CD14-positive monocyte (primary cell): ENCODE results near the gene SHISAL1. TPM values are rescaled to one million over a fixed set of nuclear protein-coding genes. Genes with fewer than 3 reads are reported as not detected.

Source experiments
- DNase-seq, 3 donors: peaks; one replicate each; pipeline ENCODE4 v3.0.0-alpha.2; 2011 to 2022
- H2AFZ ChIP-seq: 2 replicates; pipeline ENCODE4 v1.6.0; 2012; ENCODE audit warnings: mild to moderate bottlenecking, low read depth, low read length, inconsistent platforms; ENCODE audit not compliant: insufficient read depth, poor library complexity, severe bottlenecking
- H3K27ac ChIP-seq, 2 donors: 1 replicate in 1 of 2; 2 replicates in 1 of 2; pipeline ENCODE4 v1.5.1; 2012 to 2013; ENCODE audit warnings: low read length in 2 of 2, control low read depth in 1 of 2, inconsistent platforms in 1 of 2, low read depth in 1 of 2, mild to moderate bottlenecking in 1 of 2
- H3K27me3 ChIP-seq, 2 donors: one replicate each; pipeline versions ENCODE4 v1.6.0 to v1.6.1; 2011 to 2013; ENCODE audit warnings: low read length in 2 of 2; ENCODE audit not compliant: control insufficient read depth in 2 of 2, insufficient read depth in 2 of 2
- H3K36me3 ChIP-seq, 2 donors: replicated peaks in 1 of 2; 1 replicate in 1 of 2; 2 replicates in 1 of 2; pipeline versions ENCODE4 v1.5.1 to v1.6.1; 2012 to 2013; ENCODE audit warnings: low read length in 2 of 2, control low read depth in 1 of 2, inconsistent platforms in 1 of 2, mild to moderate bottlenecking in 1 of 2; ENCODE audit not compliant: insufficient read depth in 2 of 2, control insufficient read depth in 1 of 2
- H3K4me1 ChIP-seq, 2 donors: 1 replicate in 1 of 2; 2 replicates in 1 of 2; pipeline versions ENCODE4 v1.5.1 to v1.6.1; 2012 to 2013; ENCODE audit warnings: low read length in 2 of 2, control low read depth in 1 of 2, inconsistent platforms in 1 of 2, mild to moderate bottlenecking in 1 of 2, moderate library complexity in 1 of 2; ENCODE audit not compliant: insufficient read depth in 2 of 2, control insufficient read depth in 1 of 2
- H3K4me2 ChIP-seq: replicated peaks from 2 replicates; pipeline ENCODE3; 2012; ENCODE audit warnings: low read length, moderate library complexity, mild to moderate bottlenecking; ENCODE audit not compliant: poor library complexity, severe bottlenecking; ENCODE audit errors: extremely low read depth
- H3K4me3 ChIP-seq, 3 experiments: fragments of 200-600 bp in 1 of 3; sonication (generic) in 1 of 3; replicated peaks in 1 of 3; 1 replicate in 2 of 3; 2 replicates in 1 of 3; pipeline ENCODE4 v1.5.1; 2011 to 2013; ENCODE audit warnings: low read length in 3 of 3, mild to moderate bottlenecking in 3 of 3, control low read depth in 2 of 3, low read depth in 2 of 3, inconsistent platforms in 1 of 3, moderate library complexity in 1 of 3
- H3K79me2 ChIP-seq: 2 replicates; pipeline ENCODE4 v1.6.0; 2012; ENCODE audit warnings: mild to moderate bottlenecking, control low read depth, inconsistent platforms, low read length, moderate library complexity; ENCODE audit not compliant: insufficient read depth
- H3K9ac ChIP-seq: 2 replicates; pipeline ENCODE4 v1.6.0; 2017; ENCODE audit warnings: low read length, mild to moderate bottlenecking; ENCODE audit not compliant: insufficient read depth, poor library complexity, severe bottlenecking
- H3K9me3 ChIP-seq, 2 donors: replicated peaks in 1 of 2; 1 replicate in 1 of 2; 2 replicates in 1 of 2; pipeline versions ENCODE4 v1.5.1 to v1.6.1; 2012 to 2013; ENCODE audit warnings: low read length in 2 of 2, control low read depth in 1 of 2; ENCODE audit not compliant: control insufficient read depth in 1 of 2, insufficient read depth in 1 of 2
- H4K20me1 ChIP-seq: 2 replicates; pipeline ENCODE4 v1.6.0; 2012; ENCODE audit warnings: mild to moderate bottlenecking, low read length, control low read depth, moderate library complexity; ENCODE audit not compliant: insufficient read depth
- H3K27ac Mint-ChIP-seq, 7 donors: one replicate each; pipeline ENCODE4 v1.8.0; 2020; ENCODE audit warnings: mild to moderate bottlenecking in 7 of 7, mixed read lengths in 7 of 7, moderate library complexity in 6 of 7, inconsistent platforms in 2 of 7
- H3K27me3 Mint-ChIP-seq, 3 donors: one replicate each; pipeline ENCODE4 v1.8.0; 2021 to 2022; ENCODE audit warnings: low read depth in 3 of 3, mild to moderate bottlenecking in 3 of 3, mixed read lengths in 3 of 3, moderate library complexity in 3 of 3, inconsistent platforms in 1 of 3
- H3K36me3 Mint-ChIP-seq, 2 donors: one replicate each; pipeline ENCODE4 v1.8.0; 2020; ENCODE audit warnings: mixed read lengths in 2 of 2, inconsistent platforms in 1 of 2, mild to moderate bottlenecking in 1 of 2
- H3K4me1 Mint-ChIP-seq: one replicate; pipeline ENCODE4 v1.8.0; 2020; ENCODE audit warnings: mild to moderate bottlenecking, mixed read lengths
- H3K4me3 Mint-ChIP-seq, 2 donors: one replicate each; pipeline ENCODE4 v1.8.0; 2020; ENCODE audit warnings: mild to moderate bottlenecking in 2 of 2, mixed read lengths in 2 of 2, moderate library complexity in 1 of 2
- H3K9me3 Mint-ChIP-seq, 7 donors: one replicate each; pipeline ENCODE4 v1.8.0; 2020 to 2022; ENCODE audit warnings: mixed read lengths in 7 of 7, mild to moderate bottlenecking in 6 of 7, moderate library complexity in 6 of 7, inconsistent platforms in 2 of 7
- WGBS: methylation state at CpG from one replicate; pipeline ENCODE4 v1.1.5; 2013; ENCODE audit warnings: missing lambda C conversion rate; ENCODE audit not compliant: insufficient coverage; 5-methylcytosine and 5-hydroxymethylcytosine counted together
- intact Hi-C, 2 donors: fragments of 100-400 bp; cut with micrococcal nuclease; formaldehyde crosslinking; loops; one replicate each; pipeline versions ENCODE4 v1.15.0 to v1.15.1; 2023
- polyA plus RNA-seq, 3 donors: library from polyadenylated mRNA; depleted of rRNA in 1 of 3; unstranded in 2 of 3; stranded (reverse) in 1 of 3; fragments of 300-500 nt in 2 of 3; fragments of >200 nt in 1 of 3; fragmentation: Illumina TruSeq in 2 of 3; gene quantifications; 1 replicate in 2 of 3; 2 replicates in 1 of 3; pipeline ENCODE4 v1.2.3, GENCODE V29; 2012 to 2021
- TF ChIP-seq, protein P1 (sequence below): fragments of 200-600 bp; IDR thresholded peaks from one replicate; pipeline ENCODE4 v1.8.0; 2022; ENCODE audit warnings: antibody characterized with exemption, mild to moderate bottlenecking

The SHISAL1 gene
- polyA plus RNA-seq, 3 donors: not detected

DNA sequence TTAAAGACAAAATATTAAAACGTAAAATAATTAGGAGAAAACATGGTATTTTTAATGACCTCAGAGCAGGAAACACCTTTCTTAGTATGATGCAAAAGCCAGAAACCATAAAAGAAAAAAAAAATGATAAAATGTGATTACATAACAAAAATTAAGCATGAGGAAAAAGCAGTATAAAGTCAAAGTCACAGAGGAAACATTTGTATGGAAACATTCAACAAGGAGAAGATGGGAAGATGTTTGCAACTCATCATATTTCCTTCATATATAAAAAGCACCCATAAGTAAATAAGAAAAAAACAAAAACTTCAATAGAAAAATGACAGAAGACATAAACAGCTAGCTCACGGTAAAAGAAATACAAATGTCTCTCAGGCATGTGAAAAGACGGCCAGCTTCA lies 17.3 kb downstream of the SHISAL1 start:
- Histone ChIP-seq H2AFZ (no peak overlapping the region), H4K20me1 (no peaks in the 10 kb centered on the region), H3K79me2 (no peaks in the 10 kb centered on the region), H3K36me3 (no peaks in the 10 kb centered on the region), H3K9me3 (peaks cover 0 to 5% of the 10 kb centered on the region in 2 donors), H3K9ac (no peak overlapping the region), H3K4me1 (peaks cover 0 to 9% of the 10 kb centered on the region in 2 donors), H3K4me3 (no peak overlapping the region), H3K27ac (no peak overlapping the region), H3K27me3 (no peaks in the 10 kb centered on the region), H3K4me2 (no peak overlapping the region)
- H3K4me3 Mint-ChIP-seq: no peak overlapping the region
- H3K36me3 Mint-ChIP-seq: no peaks in the 10 kb centered on the region
- WGBS: 84% methylated on average over 2 of the region's 3 CpGs
- H3K27me3 Mint-ChIP-seq: peaks cover 8 to 11% (median 8%) of the 10 kb centered on the region in 3 donors
- intact Hi-C loops: no loop called here
- peaks cover 6% of the 10 kb centered on the region for H3K4me1 Mint-ChIP-seq
- TF ChIP-seq, protein P1, sequence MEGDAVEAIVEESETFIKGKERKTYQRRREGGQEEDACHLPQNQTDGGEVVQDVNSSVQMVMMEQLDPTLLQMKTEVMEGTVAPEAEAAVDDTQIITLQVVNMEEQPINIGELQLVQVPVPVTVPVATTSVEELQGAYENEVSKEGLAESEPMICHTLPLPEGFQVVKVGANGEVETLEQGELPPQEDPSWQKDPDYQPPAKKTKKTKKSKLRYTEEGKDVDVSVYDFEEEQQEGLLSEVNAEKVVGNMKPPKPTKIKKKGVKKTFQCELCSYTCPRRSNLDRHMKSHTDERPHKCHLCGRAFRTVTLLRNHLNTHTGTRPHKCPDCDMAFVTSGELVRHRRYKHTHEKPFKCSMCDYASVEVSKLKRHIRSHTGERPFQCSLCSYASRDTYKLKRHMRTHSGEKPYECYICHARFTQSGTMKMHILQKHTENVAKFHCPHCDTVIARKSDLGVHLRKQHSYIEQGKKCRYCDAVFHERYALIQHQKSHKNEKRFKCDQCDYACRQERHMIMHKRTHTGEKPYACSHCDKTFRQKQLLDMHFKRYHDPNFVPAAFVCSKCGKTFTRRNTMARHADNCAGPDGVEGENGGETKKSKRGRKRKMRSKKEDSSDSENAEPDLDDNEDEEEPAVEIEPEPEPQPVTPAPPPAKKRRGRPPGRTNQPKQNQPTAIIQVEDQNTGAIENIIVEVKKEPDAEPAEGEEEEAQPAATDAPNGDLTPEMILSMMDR: no peak
- peaks cover 2 to 15% (median 8%) of the 10 kb centered on the region in 7 donors for H3K9me3 Mint-ChIP-seq
- H3K27ac Mint-ChIP-seq: no peak overlapping the region
- DNase-seq: no peak

DNA sequence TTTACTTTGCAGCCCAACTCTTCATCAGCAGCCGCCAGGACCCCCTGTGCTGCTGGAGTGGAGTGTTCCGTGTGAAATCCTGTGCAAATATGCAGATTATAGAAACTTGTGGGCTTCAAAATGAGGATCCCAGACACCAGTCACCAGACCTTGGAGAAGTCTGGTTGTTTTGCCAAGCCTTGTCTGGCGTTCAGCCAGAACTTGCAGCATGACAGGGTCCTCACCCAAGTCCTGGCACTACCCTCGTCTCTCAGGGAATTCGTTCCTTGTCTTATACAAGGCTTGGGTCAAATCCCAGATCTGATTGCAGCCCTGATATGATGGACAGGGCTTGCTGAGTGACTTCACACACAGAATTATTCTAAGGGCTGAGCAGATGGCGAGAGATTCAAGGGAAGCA lies 18.9 kb downstream of the SHISAL1 start:
- H3K9ac ChIP-seq: no peak overlapping the region
- intact Hi-C loops: no loop called here
- no peaks in the 10 kb centered on the region for H4K20me1 ChIP-seq
- H3K36me3 ChIP-seq: no peaks in the 10 kb centered on the region
- H3K27me3 ChIP-seq: no peaks in the 10 kb centered on the region
- TF ChIP-seq, protein P1: no peak
- peaks cover 0 to 9% of the 10 kb centered on the region in 2 donors for H3K4me1 ChIP-seq
- DNase-seq: no peak
- peak overlapping the region in 1 of 7 donors; percentile 34 for H3K27ac Mint-ChIP-seq
- 69% methylated on average over 3 of the region's 6 CpGs for WGBS
- no peaks in the 10 kb centered on the region for H3K79me2 ChIP-seq
- H2AFZ ChIP-seq: no peak overlapping the region
- no peak overlapping the region for H3K4me3 ChIP-seq
- H3K36me3 Mint-ChIP-seq: no peaks in the 10 kb centered on the region
- H3K27me3 Mint-ChIP-seq: peaks cover 2 to 4% (median 2%) of the 10 kb centered on the region in 3 donors
- peaks cover 2 to 15% (median 8%) of the 10 kb centered on the region in 7 donors for H3K9me3 Mint-ChIP-seq
- H3K4me3 Mint-ChIP-seq: no peak overlapping the region
- peaks cover 0 to 5% of the 10 kb centered on the region in 2 donors for H3K9me3 ChIP-seq
- H3K4me1 Mint-ChIP-seq: peaks cover 6% of the 10 kb centered on the region
- no peak overlapping the region for H3K4me2 ChIP-seq
- H3K27ac ChIP-seq: no peak overlapping the region
